K562 (cell line): ENCODE data around the gene STUM. TPM values are rescaled to one million over a fixed set of nuclear protein-coding genes. Genes with fewer than 3 reads are reported as not detected.

Experiments used
- ATAC-seq: fragments of 200-7000 bp; cut with Tn5 transposase; 3 replicates; pipeline ENCODE4 v1.9.1; 2020; ENCODE audit warnings: moderate library complexity
- BruUV-seq: library from RNA; stranded (reverse); fragments of 400-500 nt; replicated peaks from 2 replicates; lab custom pipeline; 2021; lab: Mats Ljungman, UMichigan
- CTCF ChIA-PET: fragments of 300-600 bp; formaldehyde crosslinking; extraction: SDS; loops from one replicate; lab custom pipeline; 2021; ENCODE audit warnings: low intra/inter-chr PET ratio; lab: Yijun Ruan, JAX
- POLR2A ChIA-PET: fragments of 300-600, 350-650 bp; sonication (Branson Sonifier 250); formaldehyde crosslinking; extraction: SDS; loops from one replicate; lab custom pipeline; 2021; ENCODE audit warnings: antibody characterized with exemption, inconsistent platforms; lab: Yijun Ruan, JAX
- DNase-seq, 4 experiments: peaks; one replicate each; pipeline versions ENCODE4 v3.0.0 to v3.0.0-alpha.2; 2011 to 2018; ENCODE audit warnings: low spot score in 3 of 4, mixed read lengths in 3 of 4; ENCODE audit errors: extremely low read depth in 1 of 4
- FAIRE-seq: peaks from 2 replicates; lab custom pipeline; 2011; peaks lifted over from hg19 to GRCh38; lab: Jason Lieb, UNC
- H2AFZ ChIP-seq: 2 replicates; pipeline ENCODE4 v1.6.0; 2011; ENCODE audit warnings: low read depth, low read length, control low read depth, inconsistent platforms
- H3K27ac ChIP-seq: fragments of 200-600 bp; 3 replicates; pipeline ENCODE4 v1.8.0; 2011; ENCODE audit warnings: low read depth, mild to moderate bottlenecking, control low read depth, inconsistent platforms, low read length, moderate library complexity, mixed read lengths; ENCODE audit errors: extremely low read depth
- H3K27me3 ChIP-seq, 2 experiments: fragments of 300-600 bp in 1 of 2; 2 replicates in 1 of 2; 3 replicates in 1 of 2; pipeline versions ENCODE4 v1.6.0 to v1.8.0; 2011; ENCODE audit warnings: inconsistent platforms in 2 of 2, low read length in 2 of 2, mild to moderate bottlenecking in 1 of 2, mixed read lengths in 1 of 2, moderate library complexity in 1 of 2; ENCODE audit not compliant: control insufficient read depth in 2 of 2, insufficient read depth in 2 of 2
- H3K36me3 ChIP-seq: fragments of 300-600 bp; 3 replicates; pipeline ENCODE4 v1.8.0; 2011; ENCODE audit warnings: mild to moderate bottlenecking, low read length, inconsistent platforms; ENCODE audit not compliant: control insufficient read depth, insufficient read depth
- H3K4me1 ChIP-seq, 2 experiments: fragments of 200-600 bp in 1 of 2; replicated peaks in 1 of 2; 2 replicates in 1 of 2; 3 replicates in 1 of 2; pipeline versions ENCODE4 v1.5.1 to v1.8.0; 2011; ENCODE audit warnings: inconsistent platforms in 2 of 2, low read length in 2 of 2, mild to moderate bottlenecking in 1 of 2, mixed read lengths in 1 of 2, moderate library complexity in 1 of 2; ENCODE audit not compliant: control insufficient read depth in 2 of 2, insufficient read depth in 2 of 2
- H3K4me2 ChIP-seq: 2 replicates; pipeline ENCODE4 v1.6.1; 2011; ENCODE audit warnings: low read length, control low read depth, inconsistent platforms, mixed read lengths; ENCODE audit not compliant: insufficient read depth
- H3K4me3 ChIP-seq: fragments of 200-600 bp; sonication (generic), shearing (Covaris generic); 2 replicates; pipeline ENCODE4 v1.5.1; 2016; ENCODE audit warnings: control low read depth, inconsistent platforms
- H3K79me2 ChIP-seq: fragments of 200-600 bp; 3 replicates; pipeline ENCODE4 v1.8.0; 2011; ENCODE audit warnings: low read length, inconsistent platforms; ENCODE audit not compliant: control insufficient read depth, insufficient read depth
- H3K9ac ChIP-seq, 2 experiments: 2 replicates each; pipeline versions ENCODE4 v1.6.0 to v1.6.1; 2011; ENCODE audit warnings: low read depth in 2 of 2, low read length in 2 of 2, control low read depth in 1 of 2, inconsistent platforms in 1 of 2, mild to moderate bottlenecking in 1 of 2, mixed read lengths in 1 of 2; ENCODE audit not compliant: insufficient read depth in 1 of 2
- H3K9me1 ChIP-seq: one replicate; pipeline ENCODE4 v1.6.0; 2011; ENCODE audit warnings: inconsistent platforms, mild to moderate bottlenecking, low read length, moderate library complexity; ENCODE audit not compliant: control insufficient read depth, insufficient read depth
- H3K9me3 ChIP-seq: replicated peaks from 2 replicates; pipeline ENCODE4 v1.5.1; 2011; ENCODE audit warnings: low read depth, low read length, inconsistent platforms; ENCODE audit not compliant: control insufficient read depth, insufficient read depth
- H4K20me1 ChIP-seq: replicated peaks from 2 replicates; pipeline ENCODE4 v1.6.1; 2011; ENCODE audit warnings: low read length, inconsistent platforms, mixed read lengths; ENCODE audit not compliant: control insufficient read depth, insufficient read depth
- CEBPB ChIP-seq: fragments of 450-650 bp; IDR thresholded peaks from 2 replicates; pipeline ENCODE4 v1.6.1; 2016; ENCODE audit warnings: missing genetic modification characterization, missing compliant biosample characterization
- CEBPG ChIP-seq, 3 experiments: fragments of 200-800 bp in 1 of 3; sonication (Bioruptor generic) in 1 of 3; sonication (generic) in 1 of 3; formaldehyde crosslinking in 1 of 3; IDR thresholded peaks in 2 of 3; conservative IDR thresholded peaks in 1 of 3; 2 replicates each; pipeline versions ENCODE4 v1.6.1 to v1.8.0; 2016 to 2022; ENCODE audit warnings: missing compliant biosample characterization in 2 of 3, missing genetic modification characterization in 2 of 3, mild to moderate bottlenecking in 1 of 3, missing genetic modification reagents in 1 of 3
- YY1 ChIP-seq, 3 experiments: IDR thresholded peaks; 2 replicates each; pipeline ENCODE4 v1.6.1; 2011; ENCODE audit warnings: low read length in 2 of 3, mild to moderate bottlenecking in 2 of 3, moderate library complexity in 2 of 3, borderline replicate concordance in 1 of 3, control low read depth in 1 of 3, low read depth in 1 of 3; ENCODE audit not compliant: insufficient read depth in 3 of 3, insufficient replicate concordance in 2 of 3, control insufficient read depth in 1 of 3, insufficient read length in 1 of 3; ENCODE audit errors: extremely low read depth in 1 of 3
- ZNF316 ChIP-seq: fragments of 450-650 bp; IDR thresholded peaks from 2 replicates; pipeline ENCODE4 v1.6.1; 2016
- WGBS: fragments of 100-300 bp; shearing (Covaris generic); methylation state at CpG from one replicate; pipeline ENCODE4 v1.1.6; 2016; ENCODE audit warnings: low coverage, mixed read lengths; ENCODE audit not compliant: insufficient coverage; ENCODE audit errors: missing lambda C conversion rate; 5-methylcytosine and 5-hydroxymethylcytosine counted together
- in situ Hi-C: fragments of 300-500 bp; cut with MboI; formaldehyde crosslinking; loops from 4 replicates; pipeline ENCODE4 v1.15.0; 2018; ENCODE audit warnings: inconsistent platforms, mixed read lengths
- intact Hi-C: fragments of 100-400 bp; cut with micrococcal nuclease; formaldehyde crosslinking; loops from 2 replicates; pipeline ENCODE4 v1.14.2; 2022
- polyA plus RNA-seq, 8 experiments: library from polyadenylated mRNA; depleted of rRNA in 4 of 8; stranded (reverse) in 5 of 8; unstranded in 3 of 8; fragments of >200 nt; fragmentation: Nextera tagmentation in 2 of 8; fragmentation: Illumina TruSeq in 1 of 8; extraction: Ambion mirVana in 2 of 8; extraction: Trizol in 1 of 8; gene quantifications; 2 replicates each; pipeline versions ENCODE4 v1.2.1 to v1.2.3, GENCODE V29; 2011 to 2014; ENCODE audit warnings: inconsistent platforms in 1 of 8, missing spikeins in 1 of 8
- total RNA-seq, 7 experiments: library from RNA; depleted of rRNA in 6 of 7; stranded (reverse); fragments of >200 nt in 6 of 7; fragmentation: Illumina TruSeq in 2 of 7; extraction: Trizol in 2 of 7; gene quantifications; 2 replicates each; pipeline versions ENCODE4 v1.2.1 to v1.2.3, GENCODE V29; 2011 to 2021; ENCODE audit warnings: low replicate concordance in 1 of 7
- TF ChIP-seq, protein P1 (sequence below), 2 experiments: fragments of 450-650 bp in 1 of 2; IDR thresholded peaks; 2 replicates each; pipeline ENCODE4 v1.6.1; 2011 to 2017; ENCODE audit warnings: low read depth in 2 of 2, antibody characterized with exemption in 1 of 2, borderline replicate concordance in 1 of 2, low read length in 1 of 2, mild to moderate bottlenecking in 1 of 2, mixed read lengths in 1 of 2; ENCODE audit not compliant: control insufficient read depth in 1 of 2
- TF ChIP-seq, protein P2 (sequence below): fragments of 250-450 bp; sonication (Bioruptor Pico); IDR thresholded peaks from 2 replicates; pipeline ENCODE4 v1.9.0; 2021; ENCODE audit warnings: mild to moderate bottlenecking, inconsistent platforms
- TF ChIP-seq, protein P3 (sequence below), 2 experiments: fragments of 450-650 bp; IDR thresholded peaks; 2 replicates each; pipeline ENCODE4 v1.6.1; 2018; ENCODE audit warnings: mild to moderate bottlenecking in 2 of 2, low read depth in 1 of 2; ENCODE audit not compliant: partially characterized antibody in 2 of 2

Gene STUM
- total and polyA plus RNA-seq, 9 of the 15 experiments (the other 6 are each of a cell fraction or from before 2014, with no cell fraction given): not detected

DNA sequence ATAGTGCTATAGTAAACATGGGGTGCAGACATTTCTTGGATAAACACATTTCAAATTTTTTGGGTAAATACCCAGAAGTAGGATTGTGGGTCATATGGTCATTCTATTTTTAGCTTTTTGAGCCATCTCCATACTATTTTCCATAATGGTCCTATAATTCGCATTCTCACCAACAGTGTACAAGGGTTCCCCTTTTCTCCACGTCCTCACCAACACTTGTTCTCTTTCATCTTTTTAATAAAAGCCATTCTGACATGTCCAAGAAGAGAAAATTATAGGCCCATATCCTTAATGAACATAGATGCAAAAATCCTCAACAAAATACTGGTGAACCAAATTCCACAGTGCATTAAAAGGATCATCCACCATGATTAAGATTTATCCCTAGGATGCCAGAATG, 8.9 kb downstream of the STUM start (continued):
- TF ChIP-seq, protein P1, sequence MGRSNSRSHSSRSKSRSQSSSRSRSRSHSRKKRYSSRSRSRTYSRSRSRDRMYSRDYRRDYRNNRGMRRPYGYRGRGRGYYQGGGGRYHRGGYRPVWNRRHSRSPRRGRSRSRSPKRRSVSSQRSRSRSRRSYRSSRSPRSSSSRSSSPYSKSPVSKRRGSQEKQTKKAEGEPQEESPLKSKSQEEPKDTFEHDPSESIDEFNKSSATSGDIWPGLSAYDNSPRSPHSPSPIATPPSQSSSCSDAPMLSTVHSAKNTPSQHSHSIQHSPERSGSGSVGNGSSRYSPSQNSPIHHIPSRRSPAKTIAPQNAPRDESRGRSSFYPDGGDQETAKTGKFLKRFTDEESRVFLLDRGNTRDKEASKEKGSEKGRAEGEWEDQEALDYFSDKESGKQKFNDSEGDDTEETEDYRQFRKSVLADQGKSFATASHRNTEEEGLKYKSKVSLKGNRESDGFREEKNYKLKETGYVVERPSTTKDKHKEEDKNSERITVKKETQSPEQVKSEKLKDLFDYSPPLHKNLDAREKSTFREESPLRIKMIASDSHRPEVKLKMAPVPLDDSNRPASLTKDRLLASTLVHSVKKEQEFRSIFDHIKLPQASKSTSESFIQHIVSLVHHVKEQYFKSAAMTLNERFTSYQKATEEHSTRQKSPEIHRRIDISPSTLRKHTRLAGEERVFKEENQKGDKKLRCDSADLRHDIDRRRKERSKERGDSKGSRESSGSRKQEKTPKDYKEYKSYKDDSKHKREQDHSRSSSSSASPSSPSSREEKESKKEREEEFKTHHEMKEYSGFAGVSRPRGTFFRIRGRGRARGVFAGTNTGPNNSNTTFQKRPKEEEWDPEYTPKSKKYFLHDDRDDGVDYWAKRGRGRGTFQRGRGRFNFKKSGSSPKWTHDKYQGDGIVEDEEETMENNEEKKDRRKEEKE (IDR thresholded peaks at IDR 0.05; ENCODE audit: borderline replicate concordance in 1 of 2, control insufficient read depth in 1 of 2, low read depth in 2 of 2, low read length in 1 of 2): no peak
- TF ChIP-seq ZNF316: no peak
- TF ChIP-seq, protein P2, sequence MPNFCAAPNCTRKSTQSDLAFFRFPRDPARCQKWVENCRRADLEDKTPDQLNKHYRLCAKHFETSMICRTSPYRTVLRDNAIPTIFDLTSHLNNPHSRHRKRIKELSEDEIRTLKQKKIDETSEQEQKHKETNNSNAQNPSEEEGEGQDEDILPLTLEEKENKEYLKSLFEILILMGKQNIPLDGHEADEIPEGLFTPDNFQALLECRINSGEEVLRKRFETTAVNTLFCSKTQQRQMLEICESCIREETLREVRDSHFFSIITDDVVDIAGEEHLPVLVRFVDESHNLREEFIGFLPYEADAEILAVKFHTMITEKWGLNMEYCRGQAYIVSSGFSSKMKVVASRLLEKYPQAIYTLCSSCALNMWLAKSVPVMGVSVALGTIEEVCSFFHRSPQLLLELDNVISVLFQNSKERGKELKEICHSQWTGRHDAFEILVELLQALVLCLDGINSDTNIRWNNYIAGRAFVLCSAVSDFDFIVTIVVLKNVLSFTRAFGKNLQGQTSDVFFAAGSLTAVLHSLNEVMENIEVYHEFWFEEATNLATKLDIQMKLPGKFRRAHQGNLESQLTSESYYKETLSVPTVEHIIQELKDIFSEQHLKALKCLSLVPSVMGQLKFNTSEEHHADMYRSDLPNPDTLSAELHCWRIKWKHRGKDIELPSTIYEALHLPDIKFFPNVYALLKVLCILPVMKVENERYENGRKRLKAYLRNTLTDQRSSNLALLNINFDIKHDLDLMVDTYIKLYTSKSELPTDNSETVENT (CRISPR knock-in tag): no peak

DNA sequence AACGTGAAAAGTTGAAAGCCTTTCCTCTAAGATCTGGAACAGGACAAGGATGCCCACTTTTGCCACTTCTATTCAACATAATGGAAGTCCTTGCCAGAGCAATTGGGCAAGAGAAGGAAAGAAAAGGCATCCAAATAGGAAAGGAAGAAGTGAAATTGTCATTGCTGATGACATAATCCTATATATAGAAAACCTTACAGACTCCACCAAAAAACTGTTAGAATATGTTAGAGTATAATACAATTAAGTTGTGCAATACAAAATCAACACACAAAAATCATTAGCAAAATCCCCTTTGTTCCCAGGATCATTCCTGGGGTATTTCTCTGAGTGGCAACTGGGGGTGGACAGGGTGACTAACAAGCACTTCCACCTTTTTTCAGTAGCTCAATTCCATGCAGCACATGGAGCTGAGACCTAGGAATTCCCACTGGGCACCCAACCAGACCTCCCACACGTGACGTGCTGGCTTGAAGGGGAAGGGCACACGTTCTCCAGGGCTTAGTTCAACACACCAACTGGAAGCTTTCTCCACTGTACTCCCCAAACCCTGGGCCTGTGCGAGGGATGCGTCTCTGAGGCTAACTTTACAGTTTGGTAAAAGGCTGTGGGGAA, 9.6 kb downstream of the STUM start:
- in situ Hi-C loops: no loop called here
- DNase-seq (no peak), FAIRE-seq (no peak), ATAC-seq (no peak)
- ChIA-PET CTCF (no interaction called here), POLR2A (interaction anchor here (0.7 kb wide), 2 partner anchors 123 to 246 kb away, joined by 3 read pairs; no protein-coding TSS in a partner anchor)
- no TSS peak for BruUV-seq
- Histone ChIP-seq H3K36me3 (no peaks in the 10 kb centered on the region), H3K79me2 (no peaks in the 10 kb centered on the region), H3K4me2 (no peak overlapping the region), H4K20me1 (no peaks in the 10 kb centered on the region), H3K9me1 (no peaks in the 10 kb centered on the region), H2AFZ (no peak overlapping the region), H3K9ac (no peak overlapping the region), H3K4me3 (no peak overlapping the region), H3K4me1 (no peaks in the 10 kb centered on the region), H3K27me3 (peaks cover 36 to 52% of the 10 kb centered on the region in 2 experiments), H3K9me3 (no peaks in the 10 kb centered on the region), H3K27ac (no peak overlapping the region)
- 0% methylated on average over 6 of the region's 6 CpGs for WGBS
- intact Hi-C loops: no loop called here
- TF ChIP-seq YY1 (IDR thresholded peaks at IDR 0.05; ENCODE audit: borderline replicate concordance in 1 of 3, control insufficient read depth in 1 of 3, extremely low read depth in 1 of 3, insufficient read depth in 3 of 3, insufficient read length in 1 of 3, insufficient replicate concordance in 2 of 3, low read depth in 1 of 3, low read length in 2 of 3) (no peak), CEBPB (tag) (peak; percentile 35; the same call in 1 of the 2 replicates), CEBPG (CRISPR knock-in tag; IDR thresholded peaks at IDR 0.05) (no peak), CEBPG (tag; conservative IDR thresholded peaks at IDR 0.05 in 1 of 2, IDR thresholded peaks at IDR 0.05 in 1 of 2) (peak; percentile 30 to 32; a peak in 2 of 4 replicates)
- TF ChIP-seq, protein P3, sequence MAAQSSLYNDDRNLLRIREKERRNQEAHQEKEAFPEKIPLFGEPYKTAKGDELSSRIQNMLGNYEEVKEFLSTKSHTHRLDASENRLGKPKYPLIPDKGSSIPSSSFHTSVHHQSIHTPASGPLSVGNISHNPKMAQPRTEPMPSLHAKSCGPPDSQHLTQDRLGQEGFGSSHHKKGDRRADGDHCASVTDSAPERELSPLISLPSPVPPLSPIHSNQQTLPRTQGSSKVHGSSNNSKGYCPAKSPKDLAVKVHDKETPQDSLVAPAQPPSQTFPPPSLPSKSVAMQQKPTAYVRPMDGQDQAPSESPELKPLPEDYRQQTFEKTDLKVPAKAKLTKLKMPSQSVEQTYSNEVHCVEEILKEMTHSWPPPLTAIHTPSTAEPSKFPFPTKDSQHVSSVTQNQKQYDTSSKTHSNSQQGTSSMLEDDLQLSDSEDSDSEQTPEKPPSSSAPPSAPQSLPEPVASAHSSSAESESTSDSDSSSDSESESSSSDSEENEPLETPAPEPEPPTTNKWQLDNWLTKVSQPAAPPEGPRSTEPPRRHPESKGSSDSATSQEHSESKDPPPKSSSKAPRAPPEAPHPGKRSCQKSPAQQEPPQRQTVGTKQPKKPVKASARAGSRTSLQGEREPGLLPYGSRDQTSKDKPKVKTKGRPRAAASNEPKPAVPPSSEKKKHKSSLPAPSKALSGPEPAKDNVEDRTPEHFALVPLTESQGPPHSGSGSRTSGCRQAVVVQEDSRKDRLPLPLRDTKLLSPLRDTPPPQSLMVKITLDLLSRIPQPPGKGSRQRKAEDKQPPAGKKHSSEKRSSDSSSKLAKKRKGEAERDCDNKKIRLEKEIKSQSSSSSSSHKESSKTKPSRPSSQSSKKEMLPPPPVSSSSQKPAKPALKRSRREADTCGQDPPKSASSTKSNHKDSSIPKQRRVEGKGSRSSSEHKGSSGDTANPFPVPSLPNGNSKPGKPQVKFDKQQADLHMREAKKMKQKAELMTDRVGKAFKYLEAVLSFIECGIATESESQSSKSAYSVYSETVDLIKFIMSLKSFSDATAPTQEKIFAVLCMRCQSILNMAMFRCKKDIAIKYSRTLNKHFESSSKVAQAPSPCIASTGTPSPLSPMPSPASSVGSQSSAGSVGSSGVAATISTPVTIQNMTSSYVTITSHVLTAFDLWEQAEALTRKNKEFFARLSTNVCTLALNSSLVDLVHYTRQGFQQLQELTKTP (IDR thresholded peaks at IDR 0.05; ENCODE audit: low read depth in 1 of 2, partially characterized antibody in 2 of 2): no peak
